C4-2B (cell line): ENCODE data around the gene DNAJB5.

ENCODE experiments used
- ZFX ChIP-seq: fragments of 450-650 bp; IDR thresholded peaks from 2 replicates; pipeline ENCODE4 v1.6.1; 2017
- TF ChIP-seq, protein P1 (sequence below): fragments of 450-650 bp; conservative IDR thresholded peaks from 2 replicates; pipeline ENCODE4 v1.5.1; 2017; ENCODE audit warnings: mild to moderate bottlenecking

DNA sequence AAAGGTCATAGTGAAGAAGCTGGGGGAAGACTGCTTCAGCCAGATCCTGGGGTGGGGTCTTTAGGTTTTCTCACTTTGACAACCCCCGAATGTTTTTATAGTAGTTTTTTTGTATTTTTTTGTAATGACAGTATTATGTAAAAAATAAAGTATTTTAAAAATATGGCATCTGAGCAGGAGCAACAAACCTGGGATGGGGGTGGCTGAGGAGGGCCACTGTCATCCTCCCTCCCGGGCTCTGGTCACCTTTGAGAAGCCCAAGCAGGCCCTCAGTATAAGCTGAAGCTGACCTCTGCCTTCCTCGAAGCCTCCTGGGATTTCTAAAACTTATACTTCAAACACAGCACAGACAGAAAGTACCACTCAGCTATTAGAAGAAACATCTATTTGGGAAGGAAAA is 8.7 kb downstream of the DNAJB5 start:
- TF ChIP-seq, protein P1, sequence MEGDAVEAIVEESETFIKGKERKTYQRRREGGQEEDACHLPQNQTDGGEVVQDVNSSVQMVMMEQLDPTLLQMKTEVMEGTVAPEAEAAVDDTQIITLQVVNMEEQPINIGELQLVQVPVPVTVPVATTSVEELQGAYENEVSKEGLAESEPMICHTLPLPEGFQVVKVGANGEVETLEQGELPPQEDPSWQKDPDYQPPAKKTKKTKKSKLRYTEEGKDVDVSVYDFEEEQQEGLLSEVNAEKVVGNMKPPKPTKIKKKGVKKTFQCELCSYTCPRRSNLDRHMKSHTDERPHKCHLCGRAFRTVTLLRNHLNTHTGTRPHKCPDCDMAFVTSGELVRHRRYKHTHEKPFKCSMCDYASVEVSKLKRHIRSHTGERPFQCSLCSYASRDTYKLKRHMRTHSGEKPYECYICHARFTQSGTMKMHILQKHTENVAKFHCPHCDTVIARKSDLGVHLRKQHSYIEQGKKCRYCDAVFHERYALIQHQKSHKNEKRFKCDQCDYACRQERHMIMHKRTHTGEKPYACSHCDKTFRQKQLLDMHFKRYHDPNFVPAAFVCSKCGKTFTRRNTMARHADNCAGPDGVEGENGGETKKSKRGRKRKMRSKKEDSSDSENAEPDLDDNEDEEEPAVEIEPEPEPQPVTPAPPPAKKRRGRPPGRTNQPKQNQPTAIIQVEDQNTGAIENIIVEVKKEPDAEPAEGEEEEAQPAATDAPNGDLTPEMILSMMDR, result no peak
- no peak for TF ChIP-seq ZFX
